K562 (cell line): Measurements from ENCODE around the gene RAE1. TPM values are rescaled to one million over a fixed set of nuclear protein-coding genes. Genes with fewer than 3 reads are reported as not detected.
A peak's percentile ranks its signal among the peaks of the same experiment; 100 is the strongest.

Experiments used
- ARNT ChIP-seq, 2 experiments: fragments of 450-650 bp; IDR thresholded peaks; 2 replicates each; pipeline ENCODE4 v1.6.1; 2016; ENCODE audit warnings: mild to moderate bottlenecking in 1 of 2
- CEBPB ChIP-seq: fragments of 450-650 bp; IDR thresholded peaks from 2 replicates; pipeline ENCODE4 v1.6.1; 2016; ENCODE audit warnings: missing genetic modification characterization, missing compliant biosample characterization
- CREB3L1 ChIP-seq: fragments of 450-650 bp; IDR thresholded peaks from 2 replicates; pipeline ENCODE4 v1.6.1; 2014; ENCODE audit warnings: low read depth, mild to moderate bottlenecking, moderate library complexity, borderline replicate concordance
- DDX20 ChIP-seq: fragments of 450-650 bp; IDR thresholded peaks from 2 replicates; pipeline ENCODE4 v1.6.1; 2016; ENCODE audit warnings: missing genetic modification characterization, low read depth, mild to moderate bottlenecking, missing compliant biosample characterization, moderate library complexity
- ELF1 ChIP-seq: fragments of 200-800 bp; sonication (Bioruptor generic); IDR thresholded peaks from 2 replicates; pipeline ENCODE4 v1.6.1; 2016; ENCODE audit warnings: missing genetic modification characterization, missing compliant biosample characterization
- ETV5 ChIP-seq: sonication (generic); formaldehyde crosslinking; IDR thresholded peaks from 2 replicates; pipeline ENCODE4 v1.4.0; 2020; ENCODE audit warnings: low read depth, mild to moderate bottlenecking, missing genetic modification reagents
- GABPB2 ChIP-seq: fragments of 250-450 bp; sonication (Bioruptor Pico); conservative IDR thresholded peaks from 2 replicates; pipeline ENCODE4 v1.5.1; 2021; ENCODE audit warnings: mild to moderate bottlenecking
- MAZ ChIP-seq, 2 experiments: fragments of 450-650 bp in 1 of 2; sonication (generic) in 1 of 2; formaldehyde crosslinking; IDR thresholded peaks in 1 of 2; conservative IDR thresholded peaks in 1 of 2; 2 replicates each; pipeline versions ENCODE4 v1.4.0 to v1.5.0; 2020; ENCODE audit warnings: mild to moderate bottlenecking in 1 of 2, missing genetic modification reagents in 1 of 2
- NR2C1 ChIP-seq, 2 experiments: fragments of 450-650 bp; IDR thresholded peaks; 2 replicates each; pipeline ENCODE4 v1.6.1; 2017; ENCODE audit warnings: mild to moderate bottlenecking in 2 of 2, antibody characterized with exemption in 1 of 2, inconsistent platforms in 1 of 2, missing compliant biosample characterization in 1 of 2, missing genetic modification characterization in 1 of 2
- POLR2A ChIP-seq: fragments of 450-650 bp; conservative IDR thresholded peaks from 2 replicates; pipeline ENCODE4 v1.6.1; 2016
- PRMT5 ChIP-seq: sonication (generic); formaldehyde crosslinking; IDR thresholded peaks from 2 replicates; pipeline ENCODE4 v1.5.0; 2020; ENCODE audit warnings: missing genetic modification reagents
- RBM25 ChIP-seq: fragments of 200-400 bp; formaldehyde crosslinking; IDR thresholded peaks from 2 replicates; pipeline ENCODE4 v1.6.1; 2018; ENCODE audit warnings: low read length, low read depth, moderate library complexity; ENCODE audit not compliant: severe bottlenecking
- SMARCE1 ChIP-seq: fragments of 450-650 bp; IDR thresholded peaks from 2 replicates; pipeline ENCODE4 v1.7.1; 2016; ENCODE audit warnings: mild to moderate bottlenecking
- SOX6 ChIP-seq: fragments of 450-650 bp; IDR thresholded peaks from 2 replicates; pipeline ENCODE4 v1.6.1; 2014; ENCODE audit warnings: mild to moderate bottlenecking
- SP1 ChIP-seq: sonication (generic); formaldehyde crosslinking; IDR thresholded peaks from 2 replicates; pipeline ENCODE4 v1.8.1; 2022; ENCODE audit warnings: mild to moderate bottlenecking, missing genetic modification reagents
- SRSF1 ChIP-seq: fragments of 200-400 bp; formaldehyde crosslinking; IDR thresholded peaks from 2 replicates; pipeline ENCODE4 v1.6.1; 2017; ENCODE audit warnings: mild to moderate bottlenecking, low read depth, low read length, moderate library complexity
- TCF7 ChIP-seq: sonication (generic); IDR thresholded peaks from 2 replicates; pipeline ENCODE4 v1.6.1; 2016; ENCODE audit warnings: antibody characterized with exemption, borderline replicate concordance
- TEAD1 ChIP-seq, 2 experiments: fragments of 450-650 bp in 1 of 2; sonication (generic) in 1 of 2; formaldehyde crosslinking; IDR thresholded peaks; 2 replicates each; pipeline versions ENCODE4 v1.4.0 to v1.8.0; 2020 to 2022; ENCODE audit warnings: mild to moderate bottlenecking in 2 of 2, missing genetic modification reagents in 1 of 2
- ZC3H8 ChIP-seq: fragments of 450-650 bp; IDR thresholded peaks from 2 replicates; pipeline ENCODE4 v1.6.1; 2017
- ZNF354B ChIP-seq: fragments of 250-450 bp; sonication (Bioruptor Pico); IDR thresholded peaks from 2 replicates; pipeline ENCODE4 v1.4.0; 2020
- ZNF41 ChIP-seq: fragments of 250-450 bp; sonication (Bioruptor Pico); conservative IDR thresholded peaks from 2 replicates; pipeline ENCODE4 v1.4.0; 2020; ENCODE audit warnings: mild to moderate bottlenecking
- ZNF639 ChIP-seq, 2 experiments: fragments of 200-800 bp in 1 of 2; sonication (Bioruptor generic) in 1 of 2; sonication (generic) in 1 of 2; formaldehyde crosslinking in 1 of 2; IDR thresholded peaks in 1 of 2; conservative IDR thresholded peaks in 1 of 2; 2 replicates each; pipeline versions ENCODE4 v1.5.0 to v1.6.1; 2016 to 2020; ENCODE audit warnings: missing compliant biosample characterization in 1 of 2, missing genetic modification characterization in 1 of 2, missing genetic modification reagents in 1 of 2
- polyA plus RNA-seq, 8 experiments: library from polyadenylated mRNA; depleted of rRNA in 4 of 8; stranded (reverse) in 5 of 8; unstranded in 3 of 8; fragments of >200 nt; fragmentation: Nextera tagmentation in 2 of 8; fragmentation: Illumina TruSeq in 1 of 8; extraction: Ambion mirVana in 2 of 8; extraction: Trizol in 1 of 8; gene quantifications; 2 replicates each; pipeline versions ENCODE4 v1.2.1 to v1.2.3, GENCODE V29; 2011 to 2014; ENCODE audit warnings: inconsistent platforms in 1 of 8, missing spikeins in 1 of 8
- total RNA-seq, 7 experiments: library from RNA; depleted of rRNA in 6 of 7; stranded (reverse); fragments of >200 nt in 6 of 7; fragmentation: Illumina TruSeq in 2 of 7; extraction: Trizol in 2 of 7; gene quantifications; 2 replicates each; pipeline versions ENCODE4 v1.2.1 to v1.2.3, GENCODE V29; 2011 to 2021; ENCODE audit warnings: low replicate concordance in 1 of 7
- TF ChIP-seq, protein P1 (sequence below): fragments of 450-650 bp; IDR thresholded peaks from 2 replicates; pipeline ENCODE4 v1.6.1; 2018; ENCODE audit not compliant: partially characterized antibody

The RAE1 gene
- total and polyA plus RNA-seq, 9 of the 15 experiments (the other 6 are each of a cell fraction or from before 2014, with no cell fraction given) = 33.7 to 248 (median 77.7) TPM

- TF ChIP-seq SP1 (CRISPR knock-in tag) = peak; percentile 46; the same call in 1 of the 2 replicates
- TF ChIP-seq ZNF41 (CRISPR knock-in tag) = no peak
- TF ChIP-seq PRMT5 (CRISPR knock-in tag) = no peak
- TF ChIP-seq CREB3L1 = no peak
- no peak for TF ChIP-seq DDX20 (tag)
- no peak for TF ChIP-seq CEBPB (tag)
- no peak for TF ChIP-seq TCF7
- no peak for TF ChIP-seq GABPB2 (CRISPR knock-in tag)
- TF ChIP-seq ELF1 (tag) = no peak
- 0 out of 2 replicates have a peak, but pooled peaks have one; percentile 21 for TF ChIP-seq SOX6
- TF ChIP-seq POLR2A = no peak
- peak; percentile 73; the same call in 1 of the 2 replicates for TF ChIP-seq SMARCE1
- TF ChIP-seq ETV5 (CRISPR knock-in tag) = no peak
- TF ChIP-seq MAZ (CRISPR knock-in tag; conservative IDR thresholded peaks at IDR 0.05 in 1 of 2, IDR thresholded peaks at IDR 0.05 in 1 of 2) = peak in 1 of 2 experiments; percentile 85; a peak in 2 of 4 replicates
- no peak for TF ChIP-seq TEAD1 (CRISPR knock-in tag; IDR thresholded peaks at IDR 0.05)
- peak; percentile 95 for TF ChIP-seq RBM25
- no peak; a peak in 1 of 4 replicates for TF ChIP-seq ARNT (IDR thresholded peaks at IDR 0.05)
- no peak for TF ChIP-seq ZC3H8
- TF ChIP-seq SRSF1 = no peak
- TF ChIP-seq ZNF639 (CRISPR knock-in tag; conservative IDR thresholded peaks at IDR 0.05 in 1 of 2, IDR thresholded peaks at IDR 0.05 in 1 of 2) = no peak
- TF ChIP-seq, protein P1, sequence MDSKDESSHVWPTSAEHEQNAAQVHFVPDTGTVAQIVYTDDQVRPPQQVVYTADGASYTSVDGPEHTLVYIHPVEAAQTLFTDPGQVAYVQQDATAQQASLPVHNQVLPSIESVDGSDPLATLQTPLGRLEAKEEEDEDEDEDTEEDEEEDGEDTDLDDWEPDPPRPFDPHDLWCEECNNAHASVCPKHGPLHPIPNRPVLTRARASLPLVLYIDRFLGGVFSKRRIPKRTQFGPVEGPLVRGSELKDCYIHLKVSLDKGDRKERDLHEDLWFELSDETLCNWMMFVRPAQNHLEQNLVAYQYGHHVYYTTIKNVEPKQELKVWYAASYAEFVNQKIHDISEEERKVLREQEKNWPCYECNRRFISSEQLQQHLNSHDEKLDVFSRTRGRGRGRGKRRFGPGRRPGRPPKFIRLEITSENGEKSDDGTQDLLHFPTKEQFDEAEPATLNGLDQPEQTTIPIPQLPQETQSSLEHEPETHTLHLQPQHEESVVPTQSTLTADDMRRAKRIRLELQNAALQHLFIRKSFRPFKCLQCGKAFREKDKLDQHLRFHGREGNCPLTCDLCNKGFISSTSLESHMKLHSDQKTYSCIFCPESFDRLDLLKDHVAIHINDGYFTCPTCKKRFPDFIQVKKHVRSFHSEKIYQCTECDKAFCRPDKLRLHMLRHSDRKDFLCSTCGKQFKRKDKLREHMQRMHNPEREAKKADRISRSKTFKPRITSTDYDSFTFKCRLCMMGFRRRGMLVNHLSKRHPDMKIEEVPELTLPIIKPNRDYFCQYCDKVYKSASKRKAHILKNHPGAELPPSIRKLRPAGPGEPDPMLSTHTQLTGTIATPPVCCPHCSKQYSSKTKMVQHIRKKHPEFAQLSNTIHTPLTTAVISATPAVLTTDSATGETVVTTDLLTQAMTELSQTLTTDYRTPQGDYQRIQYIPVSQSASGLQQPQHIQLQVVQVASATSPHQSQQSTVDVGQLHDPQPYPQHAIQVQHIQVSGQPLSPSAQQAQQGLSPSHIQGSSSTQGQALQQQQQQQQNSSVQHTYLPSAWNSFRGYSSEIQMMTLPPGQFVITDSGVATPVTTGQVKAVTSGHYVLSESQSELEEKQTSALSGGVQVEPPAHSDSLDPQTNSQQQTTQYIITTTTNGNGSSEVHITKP = no peak
- TF ChIP-seq NR2C1 (IDR thresholded peaks at IDR 0.05) = no peak
- TF ChIP-seq NR2C1 (tag; IDR thresholded peaks at IDR 0.05) = no peak
- no peak for TF ChIP-seq ZNF354B (CRISPR knock-in tag)
These were observed 64.0 kb downstream of the RAE1 start (continued) for GRCh38 chr20:57414867-57415592.
